GM12878 (cell line): ENCODE data around the gene KCNK4. TPM values are rescaled to one million over a fixed set of nuclear protein-coding genes. Genes with fewer than 3 reads are reported as not detected.

Experiments used
- ATAC-seq: fragments of 200-7000 bp; cut with Tn5 transposase; 3 replicates; pipeline ENCODE4 v1.9.1; 2020; ENCODE audit warnings: mild to moderate bottlenecking, moderate library complexity
- BruUV-seq: library from RNA; stranded (reverse); fragments of 400-500 nt; replicated peaks from 2 replicates; lab custom pipeline; 2021; lab: Mats Ljungman, UMichigan
- CTCF ChIA-PET: fragments of 300-600 bp; sonication (Branson Sonifier 250); formaldehyde crosslinking; extraction: SDS; loops from one replicate; lab custom pipeline; 2021; ENCODE audit warnings: inconsistent platforms; lab: Yijun Ruan, JAX
- POLR2A ChIA-PET: fragments of 350-600 bp; formaldehyde crosslinking; extraction: SDS; loops from one replicate; lab custom pipeline; 2021; ENCODE audit warnings: inconsistent platforms; lab: Charles Lee
- RAD21 ChIA-PET: fragments of 300-600 bp; sonication (Branson Sonifier 250); formaldehyde crosslinking; loops from one replicate; lab custom pipeline; 2023; ENCODE audit warnings: antibody characterized with exemption; ENCODE audit not compliant: unreplicated experiment; lab: Charles Lee
- SMC1A ChIA-PET: fragments of 300-600 bp; sonication (Branson Sonifier 250); formaldehyde crosslinking; loops from one replicate; lab custom pipeline; 2023; ENCODE audit not compliant: unreplicated experiment, uncharacterized antibody; lab: Charles Lee
- DNase-seq: peaks from one replicate; pipeline ENCODE4 v3.0.0-alpha.2; 2011; ENCODE audit warnings: low read depth, low spot score
- FAIRE-seq: peaks from 3 replicates; lab custom pipeline; 2011; peaks lifted over from hg19 to GRCh38; lab: Jason Lieb, UNC
- H2AFZ ChIP-seq: 2 replicates; pipeline ENCODE4 v1.6.0; 2011; ENCODE audit warnings: low read depth, low read length, control low read depth; ENCODE audit not compliant: control insufficient read depth
- H3K27ac ChIP-seq: 2 replicates; pipeline ENCODE4 v1.5.1; 2011; ENCODE audit warnings: control low read depth; ENCODE audit not compliant: control insufficient read depth, insufficient read depth
- H3K27me3 ChIP-seq, 2 experiments: replicated peaks in 1 of 2; 2 replicates each; pipeline versions ENCODE4 v1.6.0 to v1.6.1; 2011; ENCODE audit warnings: low read length in 1 of 2; ENCODE audit not compliant: control insufficient read depth in 2 of 2, insufficient read depth in 2 of 2
- H3K36me3 ChIP-seq, 2 experiments: 2 replicates each; pipeline ENCODE4 v1.5.1; 2011; ENCODE audit warnings: low read length in 1 of 2; ENCODE audit not compliant: control insufficient read depth in 2 of 2, insufficient read depth in 2 of 2
- H3K4me1 ChIP-seq: 2 replicates; pipeline ENCODE4 v1.6.1; 2011; ENCODE audit warnings: mild to moderate bottlenecking, low read length, moderate library complexity, mixed read lengths; ENCODE audit not compliant: control insufficient read depth, insufficient read depth
- H3K4me2 ChIP-seq: 2 replicates; pipeline ENCODE4 v1.6.0; 2011; ENCODE audit warnings: control low read depth; ENCODE audit not compliant: control insufficient read depth, insufficient read depth
- H3K4me3 ChIP-seq: fragments of 200-600 bp; sonication (generic); 2 replicates; pipeline ENCODE4 v1.5.1; 2016
- H3K79me2 ChIP-seq: 2 replicates; pipeline ENCODE4 v1.6.0; 2011; ENCODE audit warnings: low read length; ENCODE audit not compliant: control insufficient read depth, insufficient read depth
- H3K9ac ChIP-seq: 2 replicates; pipeline ENCODE4 v1.8.0; 2011; ENCODE audit warnings: low read length, control low read depth, mixed read lengths; ENCODE audit not compliant: control insufficient read depth, insufficient read depth
- H3K9me3 ChIP-seq: replicated peaks from 3 replicates; pipeline ENCODE4 v1.5.1; 2011; ENCODE audit warnings: mild to moderate bottlenecking, low read length; ENCODE audit not compliant: control insufficient read depth, insufficient read depth
- H4K20me1 ChIP-seq: 2 replicates; pipeline ENCODE4 v1.6.0; 2011; ENCODE audit not compliant: control insufficient read depth, insufficient read depth
- BCL11A ChIP-seq: IDR thresholded peaks from 2 replicates; pipeline ENCODE4 v1.6.1; 2011; ENCODE audit warnings: low read depth, low read length
- EED ChIP-seq: sonication (generic); IDR thresholded peaks from 2 replicates; pipeline ENCODE4 v1.6.1; 2016; ENCODE audit warnings: antibody characterized with exemption, low read depth
- MEF2B ChIP-seq: fragments of 450-650 bp; IDR thresholded peaks from 2 replicates; pipeline ENCODE4 v1.6.1; 2018; ENCODE audit warnings: mild to moderate bottlenecking, moderate library complexity; ENCODE audit not compliant: partially characterized antibody, poor library complexity, severe bottlenecking
- NFYA ChIP-seq: IDR thresholded peaks from 2 replicates; pipeline ENCODE4 v1.6.1; 2011; ENCODE audit warnings: low read depth, mild to moderate bottlenecking, low read length, improper control_type of control experiment, borderline replicate concordance
- NR2C1 ChIP-seq: fragments of 450-650 bp; IDR thresholded peaks from 2 replicates; pipeline ENCODE4 v1.6.1; 2017; ENCODE audit warnings: antibody characterized with exemption, mild to moderate bottlenecking, moderate library complexity
- RAD21 ChIP-seq: IDR thresholded peaks from 2 replicates; pipeline ENCODE4 v1.6.1; 2011; ENCODE audit warnings: mild to moderate bottlenecking, low read depth, low read length, moderate library complexity; ENCODE audit not compliant: insufficient read depth
- SMARCA5 ChIP-seq: fragments of 450-650 bp; IDR thresholded peaks from 2 replicates; pipeline ENCODE4 v1.6.1; 2017; ENCODE audit warnings: mild to moderate bottlenecking
- SREBF2 ChIP-seq: IDR thresholded peaks from 2 replicates; pipeline ENCODE4 v1.6.1; 2012; ENCODE audit warnings: mild to moderate bottlenecking, low read length
- TARDBP ChIP-seq: IDR thresholded peaks from 2 replicates; pipeline ENCODE4 v1.6.1; 2016; ENCODE audit warnings: borderline replicate concordance
- WRNIP1 ChIP-seq: IDR thresholded peaks from 2 replicates; pipeline ENCODE4 v1.6.1; 2011; ENCODE audit warnings: low read depth, low read length, improper control_type of control experiment, borderline replicate concordance
- YBX1 ChIP-seq: fragments of 450-650 bp; IDR thresholded peaks from 2 replicates; pipeline ENCODE4 v1.6.1; 2016; ENCODE audit warnings: antibody characterized with exemption
- ZNF274 ChIP-seq: IDR thresholded peaks from one replicate; pipeline ENCODE4 v1.8.0; 2011; ENCODE audit not compliant: insufficient read length, insufficient read depth
- WGBS: methylation state at CpG from one replicate; pipeline ENCODE4 v1.1.6; 2016; ENCODE audit warnings: low lambda C conversion rate; ENCODE audit not compliant: insufficient replicate concordance, insufficient coverage; ENCODE audit errors: missing lambda C conversion rate; 5-methylcytosine and 5-hydroxymethylcytosine counted together
- in situ Hi-C: fragments of 300-500 bp; cut with MboI; formaldehyde crosslinking; loops from 9 replicates; pipeline ENCODE4 v1.14.3; 2018; ENCODE audit warnings: mixed read lengths
- intact Hi-C: fragments of 100-400 bp; cut with micrococcal nuclease; formaldehyde crosslinking; loops from one replicate; pipeline ENCODE4 v1.14.2; 2022; ENCODE audit not compliant: unreplicated experiment
- polyA plus RNA-seq, 11 experiments: library from polyadenylated mRNA; depleted of rRNA in 4 of 11; unstranded in 6 of 11; stranded (reverse) in 5 of 11; fragments of >200 nt; fragmentation: Nextera tagmentation in 4 of 11; fragmentation: Illumina TruSeq in 1 of 11; extraction: Ambion mirVana in 4 of 11; extraction: Trizol in 1 of 11; gene quantifications; 1 replicate in 1 of 11; 2 replicates in 10 of 11; pipeline versions ENCODE4 v1.2.1 to v1.2.3, GENCODE V29; 2011 to 2016; ENCODE audit warnings: inconsistent platforms in 2 of 11, missing spikeins in 2 of 11, low read depth in 1 of 11
- total RNA-seq, 4 experiments: library from RNA; depleted of rRNA in 3 of 4; stranded (reverse); fragments of >200 nt in 3 of 4; fragmentation: Illumina TruSeq in 1 of 4; extraction: Trizol in 1 of 4; gene quantifications; 2 replicates each; pipeline versions ENCODE4 v1.2.1 to v1.2.3, GENCODE V29; 2013 to 2021
- TF ChIP-seq, protein P1 (sequence below): fragments of 450-650 bp; conservative IDR thresholded peaks from 2 replicates; pipeline ENCODE4 v1.6.1; 2017; ENCODE audit warnings: mild to moderate bottlenecking, moderate library complexity
- TF ChIP-seq, protein P2 (sequence below): IDR thresholded peaks from 2 replicates; pipeline ENCODE4 v1.6.1; 2012; ENCODE audit warnings: low read depth, low read length, improper control_type of control experiment
- TF ChIP-seq, protein P3 (sequence below): IDR thresholded peaks from 2 replicates; pipeline ENCODE4 v1.6.1; 2012; ENCODE audit warnings: improper control_type of control experiment, low read depth, low read length; ENCODE audit not compliant: insufficient replicate concordance

Gene KCNK4
- total and polyA plus RNA-seq, 10 of the 15 experiments (the other 5 are each of a cell fraction or from before 2014, with no cell fraction given), result 0.04 TPM; not detected in 9

DNA sequence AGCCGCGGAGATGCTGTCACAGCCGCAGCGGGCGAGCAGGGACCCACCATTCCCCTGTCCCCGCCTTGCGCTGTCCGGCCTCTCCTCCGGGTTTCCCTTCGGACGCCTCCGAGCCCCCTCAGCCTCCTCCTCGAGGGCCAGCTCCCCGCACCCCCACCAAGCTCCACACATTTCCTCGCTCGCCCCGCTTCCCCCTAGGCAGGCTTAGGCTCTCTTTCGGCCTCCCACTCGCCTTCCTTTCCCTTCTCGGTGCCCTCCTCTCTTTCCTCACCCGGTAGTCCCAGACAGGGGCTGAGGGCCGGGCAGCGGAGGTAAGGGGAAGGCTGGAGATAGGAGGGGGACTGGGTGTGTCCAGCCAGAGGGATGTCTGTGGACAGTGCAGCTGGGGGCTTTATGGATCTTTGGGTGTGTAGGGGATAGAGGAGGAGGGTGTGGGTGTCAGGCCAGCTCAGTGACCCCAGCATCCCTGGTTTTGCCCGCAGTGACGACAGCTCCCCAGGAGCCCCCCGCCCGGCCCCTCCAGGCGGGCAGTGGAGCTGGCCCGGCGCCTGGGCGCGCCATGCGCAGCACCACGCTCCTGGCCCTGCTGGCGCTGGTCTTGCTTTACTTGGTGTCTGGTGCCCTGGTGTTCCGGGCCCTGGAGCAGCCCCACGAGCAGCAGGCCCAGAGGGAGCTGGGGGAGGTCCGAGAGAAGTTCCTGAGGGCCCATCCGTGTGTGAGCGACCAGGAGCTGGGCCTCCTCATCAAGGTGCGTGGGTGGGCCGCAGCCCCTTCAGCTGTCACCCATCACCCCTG is 1.6 kb downstream of the KCNK4 start (continued):
- TF ChIP-seq, protein P1, sequence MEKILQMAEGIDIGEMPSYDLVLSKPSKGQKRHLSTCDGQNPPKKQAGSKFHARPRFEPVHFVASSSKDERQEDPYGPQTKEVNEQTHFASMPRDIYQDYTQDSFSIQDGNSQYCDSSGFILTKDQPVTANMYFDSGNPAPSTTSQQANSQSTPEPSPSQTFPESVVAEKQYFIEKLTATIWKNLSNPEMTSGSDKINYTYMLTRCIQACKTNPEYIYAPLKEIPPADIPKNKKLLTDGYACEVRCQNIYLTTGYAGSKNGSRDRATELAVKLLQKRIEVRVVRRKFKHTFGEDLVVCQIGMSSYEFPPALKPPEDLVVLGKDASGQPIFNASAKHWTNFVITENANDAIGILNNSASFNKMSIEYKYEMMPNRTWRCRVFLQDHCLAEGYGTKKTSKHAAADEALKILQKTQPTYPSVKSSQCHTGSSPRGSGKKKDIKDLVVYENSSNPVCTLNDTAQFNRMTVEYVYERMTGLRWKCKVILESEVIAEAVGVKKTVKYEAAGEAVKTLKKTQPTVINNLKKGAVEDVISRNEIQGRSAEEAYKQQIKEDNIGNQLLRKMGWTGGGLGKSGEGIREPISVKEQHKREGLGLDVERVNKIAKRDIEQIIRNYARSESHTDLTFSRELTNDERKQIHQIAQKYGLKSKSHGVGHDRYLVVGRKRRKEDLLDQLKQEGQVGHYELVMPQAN, result no peak
- no peak for TF ChIP-seq TARDBP
- no peak for TF ChIP-seq WRNIP1
- no peak for TF ChIP-seq SREBF2

DNA sequence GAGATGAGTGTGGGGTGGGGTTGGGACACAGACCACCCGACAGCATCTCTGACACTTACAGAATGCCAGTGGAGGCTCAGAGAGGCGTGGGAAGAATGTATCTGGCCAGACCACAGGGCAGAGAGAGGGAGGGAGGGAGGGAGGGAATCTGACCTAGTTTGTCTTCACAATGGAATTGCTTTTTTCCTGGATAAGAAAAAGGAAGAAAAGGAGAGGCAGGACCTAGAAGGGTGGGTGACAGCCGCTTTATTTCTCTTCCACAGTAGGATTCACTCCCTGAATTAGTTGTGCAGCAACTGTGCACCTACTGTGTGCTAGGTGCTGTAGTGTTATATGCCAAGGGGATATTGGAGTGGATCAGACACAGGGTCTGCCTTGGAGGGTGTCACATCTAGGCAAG is 3.7 kb downstream of the KCNK4 start:
- intact Hi-C loops (no loop called here), in situ Hi-C loops (no loop called here)
- ChIA-PET CTCF (no interaction called here), POLR2A (interaction anchor here (0.6 to 0.7 kb wide), 6 partner anchors 26 to 734 kb away, joined by 3 to 5 read pairs (median 3); partner anchors contain the start of gene PPP1R14B), RAD21 (no interaction called here), SMC1A (interaction anchor here (0.7 kb wide), 1 partner anchor 35 kb away, joined by 4 read pairs; no protein-coding TSS in a partner anchor)
- H3K36me3 ChIP-seq, result no peaks in the 10 kb centered on the region
- H3K27me3 ChIP-seq, result peaks cover 17 to 26% of the 10 kb centered on the region in 2 experiments
- no peak overlapping the region for H3K4me3 ChIP-seq
- H3K9me3 ChIP-seq, result no peaks in the 10 kb centered on the region
- FAIRE-seq (no peak), DNase-seq (no peak), ATAC-seq (no peak)
- no peak overlapping the region for H3K4me2 ChIP-seq
- no peaks in the 10 kb centered on the region; the same call in 1 of the 2 replicates for H3K4me1 ChIP-seq
- BruUV-seq, result no TSS peak
- no peaks in the 10 kb centered on the region for H3K79me2 ChIP-seq
- no peak overlapping the region for H2AFZ ChIP-seq
- H3K9ac ChIP-seq, result no peak overlapping the region
- 22% methylated on average over 2 of the region's 3 CpGs for WGBS
- H4K20me1 ChIP-seq, result no peaks in the 10 kb centered on the region; the same call in 1 of the 2 replicates
- no peak overlapping the region for H3K27ac ChIP-seq
- TF ChIP-seq MEF2B (no peak), ZNF274 (no peak), YBX1 (no peak), BCL11A (no peak), SMARCA5 (no peak), NR2C1 (no peak), RAD21 (no peak), EED (no peak), NFYA (no peak)
- TF ChIP-seq, protein P2, sequence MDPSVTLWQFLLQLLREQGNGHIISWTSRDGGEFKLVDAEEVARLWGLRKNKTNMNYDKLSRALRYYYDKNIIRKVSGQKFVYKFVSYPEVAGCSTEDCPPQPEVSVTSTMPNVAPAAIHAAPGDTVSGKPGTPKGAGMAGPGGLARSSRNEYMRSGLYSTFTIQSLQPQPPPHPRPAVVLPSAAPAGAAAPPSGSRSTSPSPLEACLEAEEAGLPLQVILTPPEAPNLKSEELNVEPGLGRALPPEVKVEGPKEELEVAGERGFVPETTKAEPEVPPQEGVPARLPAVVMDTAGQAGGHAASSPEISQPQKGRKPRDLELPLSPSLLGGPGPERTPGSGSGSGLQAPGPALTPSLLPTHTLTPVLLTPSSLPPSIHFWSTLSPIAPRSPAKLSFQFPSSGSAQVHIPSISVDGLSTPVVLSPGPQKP, result no peak
- TF ChIP-seq, protein P3, sequence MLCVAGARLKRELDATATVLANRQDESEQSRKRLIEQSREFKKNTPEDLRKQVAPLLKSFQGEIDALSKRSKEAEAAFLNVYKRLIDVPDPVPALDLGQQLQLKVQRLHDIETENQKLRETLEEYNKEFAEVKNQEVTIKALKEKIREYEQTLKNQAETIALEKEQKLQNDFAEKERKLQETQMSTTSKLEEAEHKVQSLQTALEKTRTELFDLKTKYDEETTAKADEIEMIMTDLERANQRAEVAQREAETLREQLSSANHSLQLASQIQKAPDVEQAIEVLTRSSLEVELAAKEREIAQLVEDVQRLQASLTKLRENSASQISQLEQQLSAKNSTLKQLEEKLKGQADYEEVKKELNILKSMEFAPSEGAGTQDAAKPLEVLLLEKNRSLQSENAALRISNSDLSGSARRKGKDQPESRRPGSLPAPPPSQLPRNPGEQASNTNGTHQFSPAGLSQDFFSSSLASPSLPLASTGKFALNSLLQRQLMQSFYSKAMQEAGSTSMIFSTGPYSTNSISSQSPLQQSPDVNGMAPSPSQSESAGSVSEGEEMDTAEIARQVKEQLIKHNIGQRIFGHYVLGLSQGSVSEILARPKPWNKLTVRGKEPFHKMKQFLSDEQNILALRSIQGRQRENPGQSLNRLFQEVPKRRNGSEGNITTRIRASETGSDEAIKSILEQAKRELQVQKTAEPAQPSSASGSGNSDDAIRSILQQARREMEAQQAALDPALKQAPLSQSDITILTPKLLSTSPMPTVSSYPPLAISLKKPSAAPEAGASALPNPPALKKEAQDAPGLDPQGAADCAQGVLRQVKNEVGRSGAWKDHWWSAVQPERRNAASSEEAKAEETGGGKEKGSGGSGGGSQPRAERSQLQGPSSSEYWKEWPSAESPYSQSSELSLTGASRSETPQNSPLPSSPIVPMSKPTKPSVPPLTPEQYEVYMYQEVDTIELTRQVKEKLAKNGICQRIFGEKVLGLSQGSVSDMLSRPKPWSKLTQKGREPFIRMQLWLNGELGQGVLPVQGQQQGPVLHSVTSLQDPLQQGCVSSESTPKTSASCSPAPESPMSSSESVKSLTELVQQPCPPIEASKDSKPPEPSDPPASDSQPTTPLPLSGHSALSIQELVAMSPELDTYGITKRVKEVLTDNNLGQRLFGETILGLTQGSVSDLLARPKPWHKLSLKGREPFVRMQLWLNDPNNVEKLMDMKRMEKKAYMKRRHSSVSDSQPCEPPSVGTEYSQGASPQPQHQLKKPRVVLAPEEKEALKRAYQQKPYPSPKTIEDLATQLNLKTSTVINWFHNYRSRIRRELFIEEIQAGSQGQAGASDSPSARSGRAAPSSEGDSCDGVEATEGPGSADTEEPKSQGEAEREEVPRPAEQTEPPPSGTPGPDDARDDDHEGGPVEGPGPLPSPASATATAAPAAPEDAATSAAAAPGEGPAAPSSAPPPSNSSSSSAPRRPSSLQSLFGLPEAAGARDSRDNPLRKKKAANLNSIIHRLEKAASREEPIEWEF, result no peak
